Dendritic cell treated with granulocyte-macrophage colony-stimulating factor and Interleukin-4, amounts not matched to agents 40 ng/mL and 50 ng/mL, for 4 days (primary cell): Measurements from ENCODE around the gene HTR2C.
"Not testable (repeated sequence)": the region's sequence is repeated elsewhere in the genome, so short reads cannot be mapped to it uniquely, and the experiment has no call there.

Experiments used
- H3K27ac Mint-ChIP-seq: one replicate; pipeline ENCODE4 v1.8.0; 2022; ENCODE audit warnings: mild to moderate bottlenecking, mixed read lengths
- H3K27me3 Mint-ChIP-seq: one replicate; pipeline ENCODE4 v1.8.0; 2022; ENCODE audit warnings: mild to moderate bottlenecking, mixed read lengths
- H3K36me3 Mint-ChIP-seq: one replicate; pipeline ENCODE4 v1.8.0; 2022; ENCODE audit warnings: low read depth, mixed read lengths
- H3K4me1 Mint-ChIP-seq: one replicate; pipeline ENCODE4 v1.8.0; 2022; ENCODE audit warnings: low read depth, mixed read lengths
- H3K4me3 Mint-ChIP-seq: one replicate; pipeline ENCODE4 v1.8.0; 2022; ENCODE audit warnings: mild to moderate bottlenecking, moderate library complexity, mixed read lengths
- H3K9me3 Mint-ChIP-seq: one replicate; pipeline ENCODE4 v1.8.0; 2022; ENCODE audit warnings: mixed read lengths
- intact Hi-C: fragments of 100-400 bp; cut with micrococcal nuclease; formaldehyde crosslinking; loops from one replicate; pipeline ENCODE4 v1.15.0; 2022

The HTR2C gene

GRCh38 chrX:114583646-114584374 lies at the start of gene HTR2C:
Gene HTR2C, plus strand, starts transcription at chrX:114584086. Its CDS starts 142,851 bp downstream, at chrX:114726937.
- Mint-ChIP-seq H3K36me3 (no peaks in the 10 kb centered on the region), H3K4me3 (peak within 1 kb of the TSS; percentile 63), H3K27me3 (peaks cover 56% of the 10 kb centered on the region), H3K9me3 (no peaks in the 10 kb centered on the region), H3K4me1 (peaks cover 30% of the 10 kb centered on the region), H3K27ac (no peak within 1 kb of the TSS)
- intact Hi-C loops = no loop called here

- H3K36me3 Mint-ChIP-seq = no peaks in the 10 kb centered on the region
- intact Hi-C loops = no loop called here
- H3K4me1 Mint-ChIP-seq = peaks cover 30% of the 10 kb centered on the region
- no peak overlapping the region for H3K27ac Mint-ChIP-seq
- peaks cover 54% of the 10 kb centered on the region for H3K27me3 Mint-ChIP-seq
- H3K4me3 Mint-ChIP-seq = no peak overlapping the region
- H3K9me3 Mint-ChIP-seq = no peaks in the 10 kb centered on the region
Measured at GRCh38 chrX:114580336-114580735, 3.5 kb upstream of the HTR2C start.

GRCh38 chrX:114581528-114582263 lies 2.2 kb upstream of the HTR2C start:
- Mint-ChIP-seq H3K4me3 (peak overlapping the region; percentile 63), H3K27ac (no peak overlapping the region), H3K9me3 (no peaks in the 10 kb centered on the region), H3K27me3 (peaks cover 59% of the 10 kb centered on the region), H3K36me3 (no peaks in the 10 kb centered on the region), H3K4me1 (peaks cover 30% of the 10 kb centered on the region)
- intact Hi-C loops = no loop called here

DNA sequence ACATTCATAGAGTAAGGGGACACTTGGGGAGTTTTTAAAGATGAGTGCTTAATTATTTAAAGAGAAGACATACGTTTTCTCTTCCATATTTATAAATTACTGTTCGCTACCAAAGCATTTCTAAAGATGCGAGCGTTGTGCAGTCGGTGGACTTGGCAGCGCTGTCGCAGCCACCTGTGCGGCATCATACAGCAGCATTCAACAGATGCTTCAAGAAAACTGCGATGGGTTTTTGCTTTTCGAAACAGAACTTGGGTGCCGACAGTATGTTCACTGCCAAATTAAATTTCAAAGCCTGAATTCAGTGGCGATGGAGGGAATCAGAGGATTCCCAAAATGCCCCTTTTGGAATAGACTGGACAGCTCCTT lies 1.6 kb upstream of the HTR2C start:
- intact Hi-C loops = no loop called here
- H3K27ac Mint-ChIP-seq = no peak overlapping the region
- no peak overlapping the region for H3K4me3 Mint-ChIP-seq
- peaks cover 30% of the 10 kb centered on the region for H3K4me1 Mint-ChIP-seq
- H3K9me3 Mint-ChIP-seq = no peaks in the 10 kb centered on the region
- no peaks in the 10 kb centered on the region for H3K36me3 Mint-ChIP-seq
- peaks cover 58% of the 10 kb centered on the region for H3K27me3 Mint-ChIP-seq

- Mint-ChIP-seq H3K27ac (no peak overlapping the region), H3K27me3 (peaks cover 58% of the 10 kb centered on the region), H3K36me3 (no peaks in the 10 kb centered on the region), H3K9me3 (no peaks in the 10 kb centered on the region), H3K4me1 (peaks cover 30% of the 10 kb centered on the region), H3K4me3 (peak overlapping the region; percentile 9)
- intact Hi-C loops = no loop called here
Measured at GRCh38 chrX:114582698-114583395, 1.0 kb upstream of the HTR2C start.

DNA sequence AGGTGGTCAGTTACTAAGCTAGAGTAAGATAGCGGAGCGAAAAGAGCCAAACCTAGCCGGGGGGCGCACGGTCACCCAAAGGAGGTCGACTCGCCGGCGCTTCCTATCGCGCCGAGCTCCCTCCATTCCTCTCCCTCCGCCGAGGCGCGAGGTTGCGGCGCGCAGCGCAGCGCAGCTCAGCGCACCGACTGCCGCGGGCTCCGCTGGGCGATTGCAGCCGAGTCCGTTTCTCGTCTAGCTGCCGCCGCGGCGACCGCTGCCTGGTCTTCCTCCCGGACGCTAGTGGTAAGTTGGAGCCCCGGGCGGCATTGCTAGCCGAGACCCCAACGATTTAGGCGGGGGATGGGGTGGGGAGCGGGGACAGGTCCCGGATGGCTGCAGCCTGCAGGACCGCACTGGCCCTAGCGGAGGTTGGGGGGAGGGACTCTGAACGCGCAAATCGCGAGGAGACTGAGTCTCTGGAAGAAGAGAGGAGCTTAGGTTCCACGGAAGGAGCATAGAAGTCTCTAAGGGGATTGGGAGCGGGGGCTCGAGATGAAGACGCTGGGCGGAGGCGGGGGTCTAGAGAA lies 573 bp downstream of the HTR2C start:
- peaks cover 54% of the 10 kb centered on the region for H3K27me3 Mint-ChIP-seq
- peaks cover 30% of the 10 kb centered on the region for H3K4me1 Mint-ChIP-seq
- no peaks in the 10 kb centered on the region for H3K9me3 Mint-ChIP-seq
- intact Hi-C loops = no loop called here
- H3K27ac Mint-ChIP-seq = no peak overlapping the region
- H3K4me3 Mint-ChIP-seq = peak overlapping the region; percentile 63
- no peaks in the 10 kb centered on the region for H3K36me3 Mint-ChIP-seq

GRCh38 chrX:114584983-114585842 lies 1.3 kb downstream of the HTR2C start:
- H3K4me3 Mint-ChIP-seq = peak overlapping the region; percentile 63

GRCh38 chrX:114591121-114591520 lies 7.2 kb downstream of the HTR2C start:
- no peaks in the 10 kb centered on the region for H3K9me3 Mint-ChIP-seq
- intact Hi-C loops = no loop called here
- no peaks in the 10 kb centered on the region for H3K4me1 Mint-ChIP-seq
- H3K4me3 Mint-ChIP-seq = no peak overlapping the region
- no peaks in the 10 kb centered on the region for H3K27me3 Mint-ChIP-seq
- no peaks in the 10 kb centered on the region for H3K36me3 Mint-ChIP-seq
- H3K27ac Mint-ChIP-seq = no peak overlapping the region

More at GRCh38 chrX:114584983-114585842, 1.3 kb downstream of the HTR2C start:
- Mint-ChIP-seq H3K27me3 (peaks cover 51% of the 10 kb centered on the region), H3K9me3 (no peaks in the 10 kb centered on the region), H3K36me3 (no peaks in the 10 kb centered on the region), H3K4me1 (peaks cover 30% of the 10 kb centered on the region), H3K27ac (no peak overlapping the region)
- intact Hi-C loops = no loop called here

DNA sequence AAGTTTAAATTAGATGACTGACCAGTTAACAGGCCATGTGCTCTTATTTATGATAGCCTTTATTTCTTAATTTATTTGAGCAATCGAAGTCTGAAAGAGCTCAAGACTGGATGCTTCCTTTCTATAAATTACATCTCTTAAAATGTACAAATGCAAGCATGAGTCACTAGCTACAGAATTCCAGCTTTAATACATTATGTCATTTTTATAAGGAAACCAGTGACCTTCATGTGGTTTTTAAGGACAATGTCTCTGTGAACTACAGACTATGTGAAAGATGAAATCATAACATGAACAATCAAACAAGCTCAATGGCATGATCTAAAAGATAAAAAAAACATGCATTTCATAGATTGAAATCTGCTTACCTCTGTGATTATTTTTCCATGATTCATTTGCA lies 15.4 kb downstream of the HTR2C start:
- H3K27me3 Mint-ChIP-seq = no peaks in the 10 kb centered on the region
- H3K27ac Mint-ChIP-seq = no peak overlapping the region
- H3K9me3 Mint-ChIP-seq = no peaks in the 10 kb centered on the region
- H3K4me1 Mint-ChIP-seq = peaks cover 5% of the 10 kb centered on the region
- H3K4me3 Mint-ChIP-seq = no peak overlapping the region
- intact Hi-C loops = no loop called here
- H3K36me3 Mint-ChIP-seq = no peaks in the 10 kb centered on the region

DNA sequence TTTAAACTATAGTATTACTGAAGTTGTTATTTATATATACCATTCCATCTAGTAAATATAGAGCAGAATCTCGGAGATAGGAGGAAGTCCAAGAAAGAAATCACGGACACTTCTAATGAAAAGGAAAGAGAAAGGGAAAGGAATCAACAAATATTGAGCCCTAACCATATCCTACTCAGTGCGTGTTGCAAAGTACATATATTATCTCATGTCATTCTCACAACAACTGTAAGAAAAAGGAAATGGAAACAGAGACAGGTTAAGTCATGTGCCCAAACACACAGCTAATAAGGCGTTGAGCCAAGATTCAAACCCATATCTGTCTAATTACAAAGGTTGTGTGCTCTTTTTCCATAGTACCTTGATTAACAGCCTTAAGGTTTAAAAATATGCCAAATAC lies 16.0 kb downstream of the HTR2C start:
- Mint-ChIP-seq H3K9me3 (no peaks in the 10 kb centered on the region), H3K27me3 (no peaks in the 10 kb centered on the region), H3K27ac (no peak overlapping the region), H3K4me1 (peaks cover 5% of the 10 kb centered on the region), H3K4me3 (no peak overlapping the region), H3K36me3 (no peaks in the 10 kb centered on the region)
- intact Hi-C loops = no loop called here

GRCh38 chrX:114606619-114607018 lies 22.7 kb downstream of the HTR2C start:
- H3K4me3 Mint-ChIP-seq, intact Hi-C loops, H3K4me1 Mint-ChIP-seq, H3K27ac Mint-ChIP-seq, H3K9me3 Mint-ChIP-seq, H3K36me3 Mint-ChIP-seq: not testable (repeated sequence)
- H3K27me3 Mint-ChIP-seq = peaks cover 10% of the 10 kb centered on the region

- no peaks in the 10 kb centered on the region for H3K9me3 Mint-ChIP-seq
- H3K27me3 Mint-ChIP-seq = peaks cover 6% of the 10 kb centered on the region
- H3K4me3 Mint-ChIP-seq = no peak overlapping the region
- intact Hi-C loops = no loop called here
- H3K36me3 Mint-ChIP-seq = no peaks in the 10 kb centered on the region
- no peaks in the 10 kb centered on the region for H3K4me1 Mint-ChIP-seq
- H3K27ac Mint-ChIP-seq = no peak overlapping the region
Measured at GRCh38 chrX:114611018-114611619, 27.2 kb downstream of the HTR2C start.

- Mint-ChIP-seq H3K27me3 (no peaks in the 10 kb centered on the region), H3K9me3 (no peaks in the 10 kb centered on the region), H3K27ac (no peak overlapping the region), H3K36me3 (no peaks in the 10 kb centered on the region), H3K4me3 (no peak overlapping the region), H3K4me1 (peaks cover 7% of the 10 kb centered on the region)
- intact Hi-C loops = no loop called here
Measured at GRCh38 chrX:114615765-114616164, 31.9 kb downstream of the HTR2C start.
